HG02943 (cell line): ENCODE results near the gene SMARCC1.

Experiments
- ATAC-seq: cut with Tn5 transposase; IDR thresholded peaks from one replicate; pipeline ENCODE4 v1.9.1; 2021; ENCODE audit warnings: mild to moderate bottlenecking, low read depth, moderate library complexity; ENCODE audit not compliant: unreplicated experiment

SMARCC1 gene

GRCh38 chr3:47567149-47567548 lies 214.5 kb downstream of the SMARCC1 start:
- no peak for ATAC-seq

- no peak for ATAC-seq
Observed at GRCh38 chr3:47566667-47567066, 215.0 kb downstream of the SMARCC1 start.

GRCh38 chr3:47565734-47566550 lies 215.8 kb downstream of the SMARCC1 start:
- no peak for ATAC-seq

GRCh38 chr3:47556351-47556750 lies 225.3 kb downstream of the SMARCC1 start:
- ATAC-seq, result no peak

GRCh38 chr3:47554335-47554734 lies 227.4 kb downstream of the SMARCC1 start:
- ATAC-seq, result no peak

- ATAC-seq, result no peak
Observed at GRCh38 chr3:47553407-47553806, 228.3 kb downstream of the SMARCC1 start.

- no peak for ATAC-seq
Observed at GRCh38 chr3:47542471-47543173, 239.1 kb downstream of the SMARCC1 start.

- no peak for ATAC-seq
Observed at GRCh38 chr3:47541583-47542108, 240.0 kb downstream of the SMARCC1 start.

GRCh38 chr3:47540281-47540680 lies 241.4 kb downstream of the SMARCC1 start:
- no peak for ATAC-seq

GRCh38 chr3:47536967-47537366 lies 244.7 kb downstream of the SMARCC1 start:
- no peak for ATAC-seq

GRCh38 chr3:47536221-47536891 lies 245.3 kb downstream of the SMARCC1 start:
- no peak for ATAC-seq
